GM12801 (cell line): ENCODE measurements around the gene LRRC53.

Source experiments
- CTCF ChIP-seq: IDR thresholded peaks from one replicate; pipeline ENCODE4 v1.5.1; 2011; ENCODE audit warnings: control low read depth; ENCODE audit not compliant: insufficient read length; ENCODE audit errors: extremely low read depth

The LRRC53 gene

GRCh38 chr1:74430342-74430934 lies 82.0 kb downstream of the LRRC53 start:
- TF ChIP-seq CTCF, result no peak

- TF ChIP-seq CTCF, result no peak
Measured at GRCh38 chr1:74429580-74429979, 82.8 kb downstream of the LRRC53 start.

GRCh38 chr1:74427681-74428080 lies 84.7 kb downstream of the LRRC53 start:
- no peak for TF ChIP-seq CTCF

- no peak for TF ChIP-seq CTCF
Measured at GRCh38 chr1:74426208-74426937, 86.0 kb downstream of the LRRC53 start.

- no peak for TF ChIP-seq CTCF
Measured at GRCh38 chr1:74425676-74426075, 86.7 kb downstream of the LRRC53 start.

GRCh38 chr1:74423471-74423870 lies 88.9 kb downstream of the LRRC53 start:
- no peak for TF ChIP-seq CTCF

GRCh38 chr1:74422421-74423292 lies 89.8 kb downstream of the LRRC53 start:
- TF ChIP-seq CTCF, result no peak
